Heart left ventricle (tissue), 13 donors: Measurements from ENCODE around the gene AGTR2.
"Not testable (repeated sequence)": the region's sequence is repeated elsewhere in the genome, so short reads cannot be mapped to it uniquely, and the experiment has no call there.

ENCODE experiments used
- CTCF ChIP-seq, 12 donors: fragments of 200-600 bp; sonication (generic) in 4 of 12; IDR thresholded peaks; one replicate each; pipeline versions ENCODE4 v1.5.0 to v1.8.0; 2018 to 2022; ENCODE audit warnings: antibody characterized with exemption in 12 of 12, mild to moderate bottlenecking in 5 of 12
- POLR2A ChIP-seq, 2 donors: fragments of 450-650 bp; IDR thresholded peaks; one replicate each; pipeline ENCODE4 v1.6.1; 2017; ENCODE audit warnings: antibody characterized with exemption in 2 of 2, mild to moderate bottlenecking in 2 of 2, moderate library complexity in 2 of 2
- donor health status: ischemic (EF 13 %, LVEDD 7.1; RV severe dilation, severe dysfunction).
- donor health status: DM: no; HTN: yes; CAD: no.
- donor health status: DM: no; HTN: no; CAD: no.
- donor health status: ischemic (EF 25% LVEDD 6.9; RV normal size, moderate dysfunction).
- donor health status: ischemic (EF 25% LVEDD 5.7; RV mildly dilated, moderate dysfunction).
- donor health status: ischemic (EF 35%, LVEDD 5.7; RV mildly dilated, moderate dysfunction).
- donor health status: nonischemic (EF 11% LVEDD 7.7; RV severe dilation, severe dysfunction).
- donor health status: DM: yes; HTN: yes; CAD: no.
- donor health status: PGD.
- donor health status: ischemic (EF 29% LVEDD 5.4; RV normal size, mild dysfunction).
- donor health status: nonischemic (EF 23%, LVEDD 6.1; RV moderate dilation, normal function).

- not testable (repeated sequence) for TF ChIP-seq CTCF, POLR2A (IDR thresholded peaks at IDR 0.05)
These were observed 29.3 kb upstream of the AGTR2 start for GRCh38 chrX:116141270-116141669.
